Measurements from ENCODE around the gene FEN1.
A peak's percentile ranks its signal among the peaks of the same experiment; 100 is the strongest.

FEN1 gene

GRCh38 chr11:61756452-61757212 is 36.1 kb upstream of the FEN1 start:
- peaks cover 0 to 21% (median 0%) of the 10 kb centered on the region in 3 experiments for H3K27me3 ChIP-seq (ENCODE audit: control insufficient read depth in 3 of 3, insufficient read depth in 3 of 3, low read depth in 1 of 3, low read length in 3 of 3)
- H2BK120ac ChIP-seq (ENCODE audit: low read depth, low read length) = no peak overlapping the region
- H3K27ac ChIP-seq (replicated peaks; ENCODE audit: low read length) = no peak overlapping the region
- peak overlapping the region; percentile 26 for H2BK15ac ChIP-seq (ENCODE audit: low read length)
- H3K4me3 ChIP-seq (ENCODE audit: low read length in 2 of 2) = no peak overlapping the region
- DNase-seq (ENCODE audit: low spot score) = no peak
- peak overlapping the region; percentile 4 for H3K9ac ChIP-seq (ENCODE audit: low read depth, low read length, poor library complexity)
- H3K18ac ChIP-seq (ENCODE audit: low read length) = peak overlapping the region; percentile 83
- no peak overlapping the region for H2AFZ ChIP-seq (ENCODE audit: low read length)
- H3K4me1 ChIP-seq (ENCODE audit: control insufficient read depth in 2 of 2, insufficient read depth in 1 of 2, low read depth in 1 of 2, low read length in 2 of 2) = peaks cover 16 to 27% of the 10 kb centered on the region in 2 donors
- H4K91ac ChIP-seq (ENCODE audit: low read depth, low read length, poor library complexity) = no peak overlapping the region
- no peaks in the 10 kb centered on the region for H3K36me3 ChIP-seq (replicated peaks in 1 of 2; ENCODE audit: control insufficient read depth in 2 of 2, insufficient read depth in 2 of 2, low read length in 2 of 2)
- H2AK5ac ChIP-seq (ENCODE audit: low read depth, low read length) = peak overlapping the region; percentile 98
- H3K4me2 ChIP-seq (ENCODE audit: insufficient read depth, low read length, poor library complexity, severe bottlenecking) = no peak overlapping the region
- H3K9me3 ChIP-seq (replicated peaks in 1 of 2; ENCODE audit: control insufficient read depth in 2 of 2, insufficient read depth in 1 of 2, low read depth in 1 of 2, low read length in 2 of 2) = peaks cover 0 to 2% of the 10 kb centered on the region in 2 donors
- H2BK12ac ChIP-seq (ENCODE audit: low read length) = peak overlapping the region; percentile 73
- peak overlapping the region; percentile 38 for H3K14ac ChIP-seq (ENCODE audit: low read length)
- peaks cover 5% of the 10 kb centered on the region for H3K79me1 ChIP-seq (ENCODE audit: low read depth, low read length)
- no CpG with 5 or more reads among the region's 9 CpGs for WGBS, 2 donors (ENCODE audit: extremely low coverage in 2 of 2, insufficient read length in 2 of 2, insufficient replicate concordance in 1 of 2)
- H3K4ac ChIP-seq (ENCODE audit: low read length) = no peak overlapping the region
- H2BK5ac ChIP-seq (ENCODE audit: low read length) = no peak overlapping the region
- H3K23ac ChIP-seq (ENCODE audit: low read depth, low read length, poor library complexity) = peak overlapping the region; percentile 65
- H4K8ac ChIP-seq (ENCODE audit: low read depth, low read length) = no peak overlapping the region

- Histone ChIP-seq H2BK15ac (ENCODE audit: low read length) (peak overlapping the region; percentile 56), H3K27ac (replicated peaks; ENCODE audit: low read length) (no peak overlapping the region), H3K27me3 (ENCODE audit: control insufficient read depth in 3 of 3, insufficient read depth in 3 of 3, low read depth in 1 of 3, low read length in 3 of 3) (peaks cover 0 to 16% (median 0%) of the 10 kb centered on the region in 3 experiments), H2BK5ac (ENCODE audit: low read length) (no peak overlapping the region), H3K4me3 (ENCODE audit: low read length in 2 of 2) (no peak overlapping the region), H3K4ac (ENCODE audit: low read length) (no peak overlapping the region), H4K8ac (ENCODE audit: low read depth, low read length) (no peak overlapping the region), H3K9me3 (replicated peaks in 1 of 2; ENCODE audit: control insufficient read depth in 2 of 2, insufficient read depth in 1 of 2, low read depth in 1 of 2, low read length in 2 of 2) (peaks cover 0 to 2% of the 10 kb centered on the region in 2 donors), H3K18ac (ENCODE audit: low read length) (peak overlapping the region; percentile 52), H3K23ac (ENCODE audit: low read depth, low read length, poor library complexity) (peak overlapping the region; percentile 44), H2BK12ac (ENCODE audit: low read length) (peak overlapping the region; percentile 94), H3K36me3 (replicated peaks in 1 of 2; ENCODE audit: control insufficient read depth in 2 of 2, insufficient read depth in 2 of 2, low read length in 2 of 2) (no peaks in the 10 kb centered on the region), H2BK120ac (ENCODE audit: low read depth, low read length) (no peak overlapping the region), H3K4me2 (ENCODE audit: insufficient read depth, low read length, poor library complexity, severe bottlenecking) (no peak overlapping the region), H2AK5ac (ENCODE audit: low read depth, low read length) (peak overlapping the region; percentile 89), H3K14ac (ENCODE audit: low read length) (peak overlapping the region; percentile 94), H3K79me1 (ENCODE audit: low read depth, low read length) (peaks cover 5% of the 10 kb centered on the region), H3K4me1 (ENCODE audit: control insufficient read depth in 2 of 2, insufficient read depth in 1 of 2, low read depth in 1 of 2, low read length in 2 of 2) (peaks cover 21 to 27% of the 10 kb centered on the region in 2 donors), H3K9ac (ENCODE audit: low read depth, low read length, poor library complexity) (no peak overlapping the region), H2AFZ (ENCODE audit: low read length) (no peak overlapping the region), H4K91ac (ENCODE audit: low read depth, low read length, poor library complexity) (peak overlapping the region; percentile 85)
- DNase-seq (ENCODE audit: low spot score) = no peak
- WGBS, 2 donors (ENCODE audit: extremely low coverage in 2 of 2, insufficient read length in 2 of 2, insufficient replicate concordance in 1 of 2) = no CpG with 5 or more reads among the region's 15 CpGs
Measured at GRCh38 chr11:61757213-61757862, 35.4 kb upstream of the FEN1 start.

GRCh38 chr11:61760946-61761345 is 31.8 kb upstream of the FEN1 start:
- H3K79me1 ChIP-seq (ENCODE audit: low read depth, low read length) = peaks cover 5% of the 10 kb centered on the region
- peak overlapping the region; percentile 78 for H2BK15ac ChIP-seq (ENCODE audit: low read length)
- H3K36me3 ChIP-seq (replicated peaks in 1 of 2; ENCODE audit: control insufficient read depth in 2 of 2, insufficient read depth in 2 of 2, low read length in 2 of 2) = no peaks in the 10 kb centered on the region
- H3K27ac ChIP-seq (replicated peaks; ENCODE audit: low read length) = no peak overlapping the region
- H3K4me2 ChIP-seq (ENCODE audit: insufficient read depth, low read length, poor library complexity, severe bottlenecking) = no peak overlapping the region
- peaks cover 0 to 3% of the 10 kb centered on the region in 2 donors for H3K9me3 ChIP-seq (replicated peaks in 1 of 2; ENCODE audit: control insufficient read depth in 2 of 2, insufficient read depth in 1 of 2, low read depth in 1 of 2, low read length in 2 of 2)
- no peaks in the 10 kb centered on the region for H3K27me3 ChIP-seq (ENCODE audit: control insufficient read depth in 3 of 3, insufficient read depth in 3 of 3, low read depth in 1 of 3, low read length in 3 of 3)
- H2BK120ac ChIP-seq (ENCODE audit: low read depth, low read length) = peak overlapping the region; percentile 99
- peaks cover 9 to 35% of the 10 kb centered on the region in 2 donors for H3K4me1 ChIP-seq (ENCODE audit: control insufficient read depth in 2 of 2, insufficient read depth in 1 of 2, low read depth in 1 of 2, low read length in 2 of 2)
- H3K4me3 ChIP-seq (ENCODE audit: low read length in 2 of 2) = no peak overlapping the region
- no peak overlapping the region for H4K8ac ChIP-seq (ENCODE audit: low read depth, low read length)
- DNase-seq (ENCODE audit: low spot score) = no peak
- WGBS, 2 donors (ENCODE audit: extremely low coverage in 2 of 2, insufficient read length in 2 of 2, insufficient replicate concordance in 1 of 2) = no CpG with 5 or more reads among the region's 13 CpGs
- H2AK5ac ChIP-seq (ENCODE audit: low read depth, low read length) = peak overlapping the region; percentile 79
- H3K23ac ChIP-seq (ENCODE audit: low read depth, low read length, poor library complexity) = no peak overlapping the region
- H3K4ac ChIP-seq (ENCODE audit: low read length) = peak overlapping the region; percentile 38
- peak overlapping the region; percentile 85 for H2BK5ac ChIP-seq (ENCODE audit: low read length)
- no peak overlapping the region for H3K9ac ChIP-seq (ENCODE audit: low read depth, low read length, poor library complexity)
- peak overlapping the region; percentile 82 for H3K14ac ChIP-seq (ENCODE audit: low read length)
- peak overlapping the region; percentile 90 for H3K18ac ChIP-seq (ENCODE audit: low read length)
- peak overlapping the region; percentile 24 for H2BK12ac ChIP-seq (ENCODE audit: low read length)
- no peak overlapping the region for H4K91ac ChIP-seq (ENCODE audit: low read depth, low read length, poor library complexity)
- no peak overlapping the region for H2AFZ ChIP-seq (ENCODE audit: low read length)

Measured in neuronal stem cell (in vitro differentiated cells).